HG03095 (cell line): ENCODE measurements around the gene CACNB2.
A peak's percentile ranks its signal among the peaks of the same experiment; 100 is the strongest.
"Not testable (repeated sequence)": the region's sequence is repeated elsewhere in the genome, so short reads cannot be mapped to it uniquely, and the experiment has no call there.

ENCODE experiments used
- ATAC-seq: cut with Tn5 transposase; IDR thresholded peaks from one replicate; pipeline ENCODE4 v1.9.1; 2021; ENCODE audit warnings: moderate library complexity; ENCODE audit not compliant: unreplicated experiment

CACNB2 gene

DNA sequence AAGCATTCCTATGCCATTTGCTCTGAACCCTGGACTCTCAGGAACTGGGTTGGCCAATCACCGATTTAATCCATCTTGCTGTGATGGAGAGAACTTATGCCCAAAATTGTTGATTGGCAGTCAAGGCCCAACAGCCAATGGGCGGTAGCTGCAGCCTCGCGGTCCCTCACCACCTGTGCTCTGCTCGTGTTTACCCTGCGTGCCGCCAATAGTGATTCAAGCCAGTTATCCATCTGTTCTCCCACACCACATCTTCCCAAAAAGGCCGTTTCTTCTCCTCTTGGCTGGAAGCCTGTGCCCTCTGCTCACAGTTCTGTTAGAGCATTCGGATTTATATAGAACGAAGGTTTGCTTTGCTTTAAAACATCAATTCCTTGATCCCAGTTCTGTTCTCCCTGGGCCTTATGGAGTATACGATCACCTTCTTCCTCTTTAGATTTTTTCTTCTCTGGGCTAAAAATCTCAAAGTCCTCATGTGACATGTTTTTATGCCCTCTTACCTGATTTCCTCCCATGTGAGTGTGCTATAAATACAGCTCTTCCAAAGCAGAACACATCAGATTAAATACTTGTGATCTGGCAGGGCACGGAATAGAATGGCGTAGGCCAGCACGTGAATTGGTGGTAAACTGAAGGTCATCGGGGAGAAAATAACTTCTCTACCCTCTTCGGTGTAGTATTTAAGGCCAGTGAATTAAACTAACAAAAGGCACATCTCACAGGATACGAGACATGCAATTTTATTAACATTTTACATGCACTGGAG is 298.3 kb downstream of the CACNB2 start:
- no peak for ATAC-seq

GRCh38 chr10:18439601-18440000 is 299.4 kb downstream of the CACNB2 start:
- ATAC-seq: no peak

- not testable (repeated sequence) for ATAC-seq
These were observed 305.4 kb downstream of the CACNB2 start for GRCh38 chr10:18445635-18446034.

DNA sequence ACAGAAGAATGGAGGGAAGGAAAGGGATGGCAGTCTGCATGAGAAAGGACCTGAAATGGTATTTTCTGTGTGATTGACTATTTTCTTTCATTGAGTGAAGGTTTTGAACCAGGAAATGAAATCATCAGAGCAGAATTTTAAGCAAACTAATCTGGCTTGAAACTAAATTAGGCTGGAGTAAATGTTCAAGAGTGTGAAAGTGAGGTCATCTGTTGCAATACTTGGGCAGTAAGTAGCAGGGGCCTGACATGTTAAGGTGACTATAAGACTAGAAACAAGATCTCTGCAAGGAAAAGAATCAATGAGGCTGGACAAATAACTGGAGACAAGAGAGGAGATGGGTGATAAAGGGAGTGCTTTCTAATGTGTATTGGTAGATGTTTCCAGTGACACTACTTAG is 306.0 kb downstream of the CACNB2 start:
- no peak for ATAC-seq

GRCh38 chr10:18449611-18450026 is 309.4 kb downstream of the CACNB2 start:
- no peak for ATAC-seq

DNA sequence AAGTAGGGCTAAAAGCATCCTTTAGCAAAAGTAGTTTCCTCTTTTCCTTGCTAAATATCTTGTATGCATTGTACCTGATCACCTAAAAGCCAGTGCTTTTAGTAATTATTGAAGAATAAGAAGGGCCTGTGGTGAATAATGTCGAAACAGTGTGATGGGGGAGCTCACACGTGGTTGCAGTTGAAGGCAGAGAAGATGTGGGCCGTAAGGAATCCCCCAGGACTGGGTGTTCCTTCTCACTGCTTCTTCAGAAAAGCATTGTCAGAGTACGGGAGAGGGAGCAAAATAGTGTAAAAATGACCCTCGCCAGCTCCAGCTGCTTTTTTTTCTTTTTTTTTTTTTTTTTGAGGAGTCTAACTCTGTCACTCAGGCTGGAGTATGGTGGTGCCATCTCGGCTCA is 310.1 kb downstream of the CACNB2 start:
- ATAC-seq: peak; percentile 55

DNA sequence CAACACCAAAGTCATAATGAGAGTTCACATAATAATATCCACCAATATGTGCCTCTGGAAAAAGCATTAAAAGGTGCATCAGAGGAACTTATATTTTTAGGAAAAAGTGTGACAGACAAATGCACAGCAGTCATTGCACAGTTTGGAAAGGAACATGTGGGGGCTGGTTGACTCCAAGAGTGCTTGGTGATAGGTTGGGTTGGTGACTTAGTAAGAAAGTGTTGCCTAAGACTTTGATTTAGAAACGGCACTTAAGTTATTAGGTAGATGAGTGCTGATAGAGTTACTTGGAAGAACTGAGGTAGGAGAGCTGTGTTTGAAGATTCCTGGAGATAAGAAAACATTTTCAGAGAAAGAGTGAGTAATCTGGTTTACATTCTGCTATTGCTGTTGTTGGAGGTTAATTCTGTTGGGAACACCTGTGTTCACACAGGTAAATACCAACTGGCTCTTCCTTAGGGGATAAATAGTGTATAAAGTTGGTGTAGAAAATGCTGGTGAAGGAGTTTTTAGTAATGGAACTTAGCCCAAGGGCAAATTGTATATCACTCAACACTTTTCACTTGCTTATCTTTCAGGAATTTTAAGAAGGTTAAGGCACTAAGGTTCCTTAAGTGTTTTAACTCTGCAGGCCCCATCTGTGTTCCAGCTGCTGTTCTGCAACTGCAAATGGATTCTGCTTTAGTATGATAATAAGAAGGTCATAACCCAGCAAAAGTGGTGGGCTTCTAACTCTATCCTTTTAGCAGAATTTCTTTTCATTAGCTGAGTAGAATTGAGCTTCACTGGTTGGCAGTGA is 315.1 kb downstream of the CACNB2 start:
- ATAC-seq: no peak

GRCh38 chr10:18456984-18457383 is 316.8 kb downstream of the CACNB2 start:
- ATAC-seq: peak; percentile 100

GRCh38 chr10:18460032-18460431 is 319.8 kb downstream of the CACNB2 start:
- no peak for ATAC-seq

DNA sequence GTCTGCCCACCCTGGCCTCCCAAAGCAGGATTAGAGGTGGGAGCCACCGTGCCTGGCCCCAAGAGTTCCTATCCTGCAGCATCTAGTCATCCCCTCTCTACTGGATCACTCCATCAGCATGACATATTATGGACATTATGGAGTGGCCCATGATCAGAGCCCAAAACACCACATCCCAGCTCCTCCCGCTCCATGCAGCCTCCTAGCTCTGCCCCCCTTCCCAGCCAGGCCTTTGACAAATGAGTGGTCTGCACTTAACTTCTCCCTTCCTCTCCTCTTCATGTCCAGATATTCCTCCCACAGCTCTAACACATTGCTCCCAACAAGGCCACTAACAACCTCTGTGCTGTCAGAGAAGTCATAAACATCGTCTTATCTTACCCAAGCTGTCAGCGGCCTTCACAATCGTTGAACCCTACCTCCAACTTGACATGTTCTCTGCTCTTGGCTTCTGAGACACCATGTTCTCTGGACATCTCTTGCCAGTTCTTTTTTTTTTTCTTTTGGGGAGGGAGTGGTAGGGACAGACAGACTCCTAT is 323.5 kb downstream of the CACNB2 start:
- no peak for ATAC-seq

GRCh38 chr10:18469125-18469524 is 328.9 kb downstream of the CACNB2 start:
- no peak for ATAC-seq

DNA sequence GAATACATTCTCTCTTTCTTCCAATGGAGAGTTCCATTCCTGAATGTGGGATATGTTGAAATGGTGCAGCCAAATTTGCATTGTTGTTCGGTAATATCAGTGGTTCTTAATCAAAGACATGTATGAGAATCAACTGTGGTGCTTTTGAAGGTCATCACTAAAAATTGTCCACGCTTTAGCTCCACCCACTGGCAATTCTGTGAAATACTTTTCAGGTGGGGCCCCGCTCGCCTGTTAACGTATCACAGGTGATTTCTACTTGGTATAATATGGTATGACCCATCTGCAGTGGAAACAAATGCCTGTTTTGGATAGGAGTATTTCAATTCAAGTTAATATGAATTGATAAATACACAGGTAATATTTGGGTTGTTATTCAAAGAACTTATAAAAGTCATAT is 332.8 kb downstream of the CACNB2 start:
- ATAC-seq: no peak

DNA sequence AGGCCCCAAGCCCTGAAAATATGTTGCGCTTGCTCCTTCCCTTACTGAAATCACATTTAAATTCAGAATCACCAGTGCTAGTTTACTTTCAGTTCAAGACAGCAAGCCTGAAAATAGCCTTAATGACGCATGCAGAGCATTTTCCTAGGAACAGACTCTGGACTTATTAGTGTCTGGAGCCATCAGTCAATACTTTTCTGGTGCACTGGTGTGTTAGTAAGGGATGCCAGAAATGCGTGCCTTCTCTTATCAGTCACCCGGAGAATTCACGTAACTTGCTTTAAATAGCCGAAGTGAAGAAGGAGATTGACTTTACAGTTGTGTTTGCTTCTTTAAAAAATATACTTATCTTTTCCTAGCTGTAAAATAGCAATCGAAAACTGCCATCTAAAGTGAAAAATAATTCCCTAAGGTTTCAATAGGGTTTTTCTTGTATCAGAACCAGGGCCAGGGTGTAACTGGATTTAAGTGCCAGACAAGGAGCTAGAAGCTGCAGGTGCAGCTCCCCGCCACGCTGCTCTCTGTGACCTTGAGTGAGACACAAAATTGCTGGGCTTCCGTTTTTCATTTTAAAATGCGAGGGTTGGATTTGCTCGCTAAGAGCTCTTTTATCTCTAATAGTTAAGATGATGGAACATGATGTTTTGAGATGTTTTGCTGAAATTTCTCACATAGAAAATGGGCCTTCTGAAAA is 333.3 kb downstream of the CACNB2 start:
- no peak for ATAC-seq

DNA sequence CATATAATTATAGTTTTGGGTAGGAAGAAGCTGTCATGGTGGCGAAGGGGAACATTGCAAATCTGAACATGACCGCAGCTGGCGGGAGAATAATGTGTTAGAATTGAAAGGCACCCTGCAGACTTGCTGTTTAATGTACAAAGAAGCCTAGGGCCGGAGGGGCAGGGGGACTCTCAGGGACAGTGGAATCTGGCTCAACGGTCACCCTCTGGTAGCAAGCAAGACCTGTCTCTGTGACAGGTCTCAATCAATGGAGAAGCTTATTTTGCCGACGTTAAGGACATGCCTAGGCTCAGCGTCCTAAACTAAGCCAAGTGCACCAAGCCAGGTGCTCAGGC is 333.9 kb downstream of the CACNB2 start:
- ATAC-seq: no peak

DNA sequence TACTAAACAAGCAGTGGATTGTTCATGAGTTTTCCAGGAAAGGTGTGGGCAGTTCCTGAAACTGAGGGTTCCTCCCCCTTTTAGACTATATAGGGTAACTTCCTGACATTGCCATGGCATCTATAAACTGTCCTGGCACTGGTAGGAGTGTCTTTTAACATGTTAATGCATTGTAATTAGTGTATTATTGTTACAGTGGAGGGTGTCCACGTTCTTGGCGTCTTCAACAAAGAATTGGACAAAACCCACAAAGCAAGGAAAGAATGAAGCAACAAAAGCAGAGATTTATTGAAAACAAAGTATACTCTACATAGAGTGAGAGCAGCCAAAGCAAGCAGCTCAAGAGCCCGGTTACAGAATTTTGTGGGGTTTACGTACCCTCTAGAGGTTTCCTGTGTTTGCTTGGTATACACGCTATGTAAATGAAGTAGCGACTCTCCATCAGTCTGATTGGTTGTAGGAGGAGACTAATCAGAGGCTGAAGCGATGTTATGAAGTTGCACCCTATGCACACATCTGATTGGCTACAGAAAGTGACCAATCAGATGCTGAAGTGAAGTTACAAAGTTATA is 335.9 kb downstream of the CACNB2 start:
- no peak for ATAC-seq

- no peak for ATAC-seq
These were observed 338.1 kb downstream of the CACNB2 start for GRCh38 chr10:18478354-18478753.

GRCh38 chr10:18479502-18479901 is 339.3 kb downstream of the CACNB2 start:
- no peak for ATAC-seq

GRCh38 chr10:18483516-18484186 is 343.4 kb downstream of the CACNB2 start:
- no peak for ATAC-seq

DNA sequence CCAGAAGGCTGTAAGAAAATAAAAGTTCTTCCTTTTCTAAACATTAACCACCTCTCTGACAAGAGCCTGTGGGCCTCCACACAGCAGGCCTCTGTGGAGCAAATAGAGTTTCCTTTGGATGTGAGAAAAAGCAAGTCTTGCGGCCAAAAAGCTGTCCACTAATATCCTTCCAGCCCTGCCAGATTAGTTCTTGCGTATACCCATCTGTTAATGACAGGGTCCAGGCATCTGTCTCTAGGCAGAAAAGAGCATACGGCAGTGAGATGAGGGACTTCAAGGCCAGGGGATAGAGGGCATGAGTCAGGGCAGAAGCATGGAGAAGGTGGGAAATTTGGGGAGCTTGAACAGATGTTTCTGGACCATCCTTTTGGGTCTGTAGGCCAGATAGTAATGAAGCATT is 346.2 kb downstream of the CACNB2 start:
- ATAC-seq: no peak

DNA sequence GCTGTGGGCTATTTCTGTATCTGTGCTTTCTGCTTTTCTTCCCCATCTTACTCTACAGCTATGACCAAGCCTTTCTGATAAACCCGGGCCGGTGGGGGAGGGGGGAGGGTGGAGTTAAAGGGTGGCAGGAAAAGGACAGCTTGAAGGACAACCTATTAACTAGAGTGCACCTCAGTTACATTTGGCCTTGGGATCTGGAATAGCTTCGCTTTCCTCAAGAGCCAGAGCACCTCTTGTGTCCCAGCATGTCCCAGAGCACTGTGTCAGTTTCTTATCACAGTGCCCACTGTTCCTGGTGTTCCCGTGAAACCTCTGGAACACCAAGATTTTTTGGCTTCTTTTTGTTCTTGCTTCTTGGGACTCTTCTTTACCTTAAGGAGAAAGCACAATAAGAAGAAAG is 350.5 kb downstream of the CACNB2 start:
- no peak for ATAC-seq
